HG03095 (cell line): ENCODE results near the gene RABEPK.
"Not testable (repeated sequence)": the region's sequence is repeated elsewhere in the genome, so short reads cannot be mapped to it uniquely, and the experiment has no call there.

Experiments
- ATAC-seq: cut with Tn5 transposase; IDR thresholded peaks from one replicate; pipeline ENCODE4 v1.9.1; 2021; ENCODE audit warnings: moderate library complexity; ENCODE audit not compliant: unreplicated experiment

RABEPK gene, protein sequence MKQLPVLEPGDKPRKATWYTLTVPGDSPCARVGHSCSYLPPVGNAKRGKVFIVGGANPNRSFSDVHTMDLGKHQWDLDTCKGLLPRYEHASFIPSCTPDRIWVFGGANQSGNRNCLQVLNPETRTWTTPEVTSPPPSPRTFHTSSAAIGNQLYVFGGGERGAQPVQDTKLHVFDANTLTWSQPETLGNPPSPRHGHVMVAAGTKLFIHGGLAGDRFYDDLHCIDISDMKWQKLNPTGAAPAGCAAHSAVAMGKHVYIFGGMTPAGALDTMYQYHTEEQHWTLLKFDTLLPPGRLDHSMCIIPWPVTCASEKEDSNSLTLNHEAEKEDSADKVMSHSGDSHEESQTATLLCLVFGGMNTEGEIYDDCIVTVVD

GRCh38 chr9:125200216-125201047 is at the start of gene RABEPK:
RABEPK (plus strand) TSS chr9:125200542; CDS start chr9:125203014, 2,472 bp downstream.
- peak; percentile 95 for ATAC-seq

GRCh38 chr9:125151730-125152129 is 48.6 kb upstream of the RABEPK start:
- no peak for ATAC-seq

DNA sequence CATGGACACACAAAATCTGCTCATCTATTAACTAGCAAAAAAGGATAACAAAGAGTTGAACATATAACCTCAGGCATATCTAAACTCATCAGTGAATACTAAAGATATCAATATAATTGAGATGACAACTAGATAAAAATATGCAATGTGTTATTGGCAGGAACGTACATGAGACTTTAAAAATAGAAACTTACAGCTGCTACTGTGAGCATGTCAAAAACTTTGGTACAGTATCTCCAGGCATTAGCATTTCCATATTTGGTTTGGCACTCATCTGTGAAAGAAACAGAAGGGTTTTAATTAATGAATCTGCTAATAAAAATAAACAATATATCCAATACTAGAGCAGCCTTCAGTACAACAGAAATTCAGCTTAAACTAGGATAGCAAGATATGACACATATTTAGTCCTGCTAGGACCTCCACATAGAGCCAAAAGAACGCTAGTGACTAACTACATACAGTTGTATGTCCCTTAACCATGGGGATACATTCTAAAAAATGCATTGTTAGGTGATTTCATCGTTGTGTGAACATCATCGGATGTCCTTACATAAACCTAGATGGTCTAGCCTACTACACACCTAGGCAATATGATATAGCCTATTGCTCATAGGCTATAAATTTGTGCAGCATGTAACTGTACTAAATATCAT is 46.5 kb upstream of the RABEPK start:
- no peak for ATAC-seq

DNA sequence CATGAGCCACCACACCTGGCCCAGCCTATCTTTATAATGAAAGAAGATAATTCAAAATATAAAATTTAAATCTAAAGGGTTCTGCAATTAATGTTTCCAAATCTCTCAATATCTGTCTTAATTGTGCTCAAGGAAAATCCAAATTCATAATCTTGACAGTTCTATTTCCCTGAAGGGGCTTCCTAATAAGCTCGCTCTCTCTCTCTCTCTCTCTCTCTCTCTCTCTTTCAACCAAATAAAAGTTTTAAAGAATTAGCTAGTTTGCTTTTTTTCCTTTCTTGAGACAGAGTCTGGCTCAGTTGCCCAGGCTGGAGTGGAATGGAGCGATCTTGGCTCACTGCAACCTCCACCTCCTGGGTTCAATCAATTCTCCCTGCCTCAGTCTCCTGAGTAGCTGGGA is 43.8 kb upstream of the RABEPK start:
- no peak for ATAC-seq

DNA sequence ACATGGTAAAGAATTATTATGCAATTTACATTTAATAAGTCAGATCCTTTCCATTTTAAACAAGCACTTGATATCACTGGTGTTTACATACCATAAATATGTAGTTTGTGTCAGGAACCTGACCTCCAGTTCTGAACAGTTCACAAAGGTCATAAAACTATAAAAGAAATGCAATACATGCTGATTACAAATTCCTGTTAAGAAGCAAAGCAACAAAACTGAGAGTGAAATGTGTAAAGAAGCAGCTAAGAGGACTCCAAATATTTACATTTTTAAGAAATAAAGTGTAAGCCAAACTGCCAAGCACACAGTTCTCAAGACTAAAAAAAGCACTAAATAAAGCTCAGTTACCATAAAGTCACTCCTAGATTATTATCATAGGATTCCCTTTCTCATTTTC is 39.6 kb upstream of the RABEPK start:
- ATAC-seq = no peak

GRCh38 chr9:125161284-125161918 is 38.9 kb upstream of the RABEPK start:
- ATAC-seq = no peak

- not testable (repeated sequence) for ATAC-seq
Observed at GRCh38 chr9:125162891-125163290, 37.5 kb upstream of the RABEPK start.

DNA sequence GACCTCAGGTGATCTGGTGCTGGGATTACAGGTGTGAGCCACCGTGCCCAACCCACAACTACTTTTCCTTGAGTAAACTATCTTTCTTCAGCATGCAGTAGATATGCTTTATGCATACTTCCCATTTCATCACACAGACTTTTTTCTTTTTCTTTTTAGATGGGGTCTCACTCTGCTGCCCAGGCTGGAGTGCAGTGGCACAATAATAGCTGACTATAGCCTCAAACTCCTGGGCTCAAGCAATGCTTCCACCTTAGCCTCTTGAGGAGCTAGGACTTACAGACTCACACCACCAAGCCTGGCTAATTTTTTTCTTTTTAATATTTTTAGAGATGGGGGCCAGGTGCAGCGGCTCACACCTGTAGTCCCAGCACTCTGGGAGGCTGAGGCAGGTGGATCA is 33.6 kb upstream of the RABEPK start:
- no peak for ATAC-seq

- no peak for ATAC-seq
Observed at GRCh38 chr9:125169895-125170294, 30.4 kb upstream of the RABEPK start.

GRCh38 chr9:125172031-125172755 is 28.1 kb upstream of the RABEPK start:
- no peak for ATAC-seq

DNA sequence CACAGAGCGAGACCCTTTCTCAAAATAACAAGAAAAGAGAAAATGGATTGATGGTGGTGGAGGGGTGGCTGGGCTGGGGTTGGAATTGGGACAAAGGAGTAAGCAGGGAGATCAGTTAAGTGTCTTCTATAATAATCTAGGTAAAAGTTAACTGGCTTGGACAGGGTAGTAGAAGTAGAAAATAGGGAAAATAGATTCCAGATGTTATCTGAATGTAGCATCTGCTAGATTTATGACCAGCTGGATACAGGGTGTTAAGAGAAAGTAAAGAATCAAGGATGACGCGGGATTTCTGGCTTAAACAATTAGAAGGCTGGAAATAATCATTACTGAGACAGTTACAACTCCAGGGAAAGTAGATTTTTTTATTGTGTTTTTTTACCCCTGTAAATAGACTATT is 23.7 kb upstream of the RABEPK start:
- ATAC-seq = no peak

GRCh38 chr9:125177888-125178287 is 22.5 kb upstream of the RABEPK start:
- ATAC-seq = no peak

GRCh38 chr9:125179776-125180175 is 20.6 kb upstream of the RABEPK start:
- not testable (repeated sequence) for ATAC-seq

DNA sequence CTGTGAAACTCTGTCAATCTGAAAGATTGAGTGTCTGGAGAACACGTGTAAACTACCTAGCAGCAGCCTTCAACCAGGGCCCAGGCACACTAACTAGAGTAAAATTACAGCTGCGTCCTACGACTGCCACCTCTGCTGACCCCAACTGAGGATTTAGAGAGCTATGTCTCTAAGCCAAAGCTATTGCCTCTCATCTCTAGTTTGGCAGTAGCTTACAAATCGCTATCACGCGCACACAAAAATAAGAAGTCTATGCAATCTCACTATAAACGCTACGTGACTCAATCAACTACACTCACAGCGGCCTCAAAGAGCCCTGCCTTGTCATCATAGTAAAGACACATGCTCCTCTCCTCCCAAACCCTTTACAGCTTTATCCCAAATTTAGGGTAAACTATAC is 19.5 kb upstream of the RABEPK start:
- ATAC-seq = no peak

DNA sequence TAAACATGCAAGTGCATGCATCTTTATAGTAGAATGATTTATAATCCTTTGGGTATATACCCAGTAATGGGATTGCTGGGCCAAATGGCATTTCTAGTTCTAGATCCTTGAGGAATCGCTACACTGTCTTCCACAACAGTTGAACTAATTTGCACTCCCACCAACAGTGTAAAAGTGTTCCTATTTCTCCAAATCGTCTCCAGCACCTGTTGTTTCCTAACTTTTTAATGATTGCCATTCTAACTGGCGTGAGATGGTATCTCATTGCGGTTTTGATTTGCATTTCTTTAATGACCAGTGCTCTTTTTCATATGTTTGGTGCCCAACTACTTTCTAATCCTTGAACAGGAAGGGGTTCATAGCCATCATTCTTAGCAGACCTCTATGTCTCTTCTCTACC is 18.6 kb upstream of the RABEPK start:
- not testable (repeated sequence) for ATAC-seq

- ATAC-seq = no peak
Observed at GRCh38 chr9:125183054-125183453, 17.3 kb upstream of the RABEPK start.

DNA sequence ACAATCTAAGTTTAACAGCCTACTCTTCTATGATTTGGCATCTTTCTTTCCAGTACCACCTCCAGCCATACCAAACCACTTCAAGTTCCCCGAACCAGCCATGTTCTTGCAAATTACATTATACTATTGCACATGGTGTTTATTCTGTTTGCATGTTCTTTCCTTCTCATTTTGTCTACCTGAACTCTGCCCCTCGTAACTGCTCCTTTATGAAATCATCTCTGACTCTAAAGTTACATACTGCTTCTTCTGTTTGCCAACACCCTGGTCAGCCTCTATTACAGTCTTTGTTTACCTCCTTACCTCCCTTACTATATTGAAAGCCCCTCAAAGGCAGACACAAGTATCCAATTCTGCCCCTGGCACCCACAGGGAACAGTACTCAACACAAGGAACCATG is 16.8 kb upstream of the RABEPK start:
- ATAC-seq = no peak

DNA sequence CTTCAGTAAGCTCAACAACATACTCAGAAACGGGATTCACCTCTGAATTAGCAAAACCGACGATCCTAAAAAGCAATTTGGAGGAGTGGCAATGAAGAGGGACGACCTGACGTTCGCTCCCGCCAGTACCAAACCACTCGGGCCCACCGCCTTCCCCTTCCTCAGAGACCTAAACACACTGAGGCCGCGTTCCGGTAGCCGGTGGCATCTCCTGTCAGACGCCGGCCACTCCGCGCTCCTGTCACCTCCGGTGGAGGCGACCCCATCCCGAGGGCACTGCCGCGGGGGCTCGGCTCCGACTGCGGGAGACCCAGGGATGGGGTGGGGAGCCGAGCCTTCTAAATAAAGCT is 11.4 kb upstream of the RABEPK start:
- peak; percentile 10 for ATAC-seq

DNA sequence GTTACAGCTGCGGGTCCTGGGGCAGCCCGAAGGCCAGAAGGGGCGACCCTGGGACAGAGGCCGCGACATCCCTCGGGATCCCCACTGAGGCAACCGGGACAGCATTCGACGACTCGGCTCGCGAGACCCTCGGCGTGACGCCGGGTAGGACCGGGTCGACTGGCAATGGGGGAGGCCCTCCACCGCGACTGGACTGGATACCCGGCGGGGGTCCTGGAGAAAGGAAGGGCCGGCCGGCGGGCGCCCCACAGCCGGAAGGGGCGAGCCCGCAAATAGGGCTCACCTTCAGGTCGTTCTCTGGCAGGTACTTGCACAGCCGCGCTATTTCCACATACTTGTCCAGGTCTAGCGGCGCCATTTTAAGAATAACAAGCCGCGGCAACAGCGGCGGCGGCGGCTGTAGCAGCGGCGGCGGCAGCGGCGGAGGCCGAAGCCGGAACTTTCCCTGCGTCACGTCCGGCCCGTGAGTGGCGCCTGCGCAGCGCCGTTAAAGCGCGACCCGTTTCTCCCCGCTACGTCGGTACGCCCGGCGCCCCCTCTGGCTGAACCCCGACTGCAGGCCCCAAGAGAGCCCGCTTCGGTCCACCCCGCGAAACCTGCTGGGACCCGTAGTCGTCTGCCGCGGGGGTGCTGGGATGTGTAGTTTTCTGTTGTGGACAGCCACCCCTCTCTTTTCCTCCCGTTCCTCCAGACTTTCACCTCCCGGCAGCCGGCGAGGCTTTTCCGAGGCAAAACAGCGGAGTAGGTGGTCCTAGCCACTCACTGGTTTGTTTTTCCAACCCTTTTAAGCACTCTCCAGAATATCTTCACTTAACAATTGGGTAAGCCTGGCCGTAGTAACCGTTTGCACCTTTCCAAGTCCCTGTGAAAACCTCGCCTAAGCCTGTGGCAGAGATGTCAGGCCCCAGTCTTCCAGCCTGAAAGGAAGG is 10.7 kb upstream of the RABEPK start, which contains the start of gene PPP6C:
Gene PPP6C (minus strand): TSS at position 443 of the 929 bp plus-strand sequence. CDS start 85 bp downstream, at position 358.
- peak; percentile 95 for ATAC-seq
